Subcutaneous adipose tissue (tissue), 4 donors: ENCODE measurements around the gene ADH1C. TPM values are rescaled to one million over a fixed set of nuclear protein-coding genes. Genes with fewer than 3 reads are reported as not detected.

Experiments
- CTCF ChIP-seq: fragments of 450-650 bp; IDR thresholded peaks from one replicate; pipeline ENCODE4 v1.5.1; 2016; ENCODE audit warnings: low read depth, mild to moderate bottlenecking, control low read depth, antibody characterized with exemption, moderate library complexity
- total RNA-seq, 4 donors: library from RNA; depleted of rRNA; stranded (reverse); fragments of >200 nt; gene quantifications; one replicate each; pipeline ENCODE4 v1.1.0, GENCODE V29; 2016

ADH1C gene
- 10 to 100 TPM; 21.3 to 51.7 (median 24.4) TPM for total RNA-seq

DNA sequence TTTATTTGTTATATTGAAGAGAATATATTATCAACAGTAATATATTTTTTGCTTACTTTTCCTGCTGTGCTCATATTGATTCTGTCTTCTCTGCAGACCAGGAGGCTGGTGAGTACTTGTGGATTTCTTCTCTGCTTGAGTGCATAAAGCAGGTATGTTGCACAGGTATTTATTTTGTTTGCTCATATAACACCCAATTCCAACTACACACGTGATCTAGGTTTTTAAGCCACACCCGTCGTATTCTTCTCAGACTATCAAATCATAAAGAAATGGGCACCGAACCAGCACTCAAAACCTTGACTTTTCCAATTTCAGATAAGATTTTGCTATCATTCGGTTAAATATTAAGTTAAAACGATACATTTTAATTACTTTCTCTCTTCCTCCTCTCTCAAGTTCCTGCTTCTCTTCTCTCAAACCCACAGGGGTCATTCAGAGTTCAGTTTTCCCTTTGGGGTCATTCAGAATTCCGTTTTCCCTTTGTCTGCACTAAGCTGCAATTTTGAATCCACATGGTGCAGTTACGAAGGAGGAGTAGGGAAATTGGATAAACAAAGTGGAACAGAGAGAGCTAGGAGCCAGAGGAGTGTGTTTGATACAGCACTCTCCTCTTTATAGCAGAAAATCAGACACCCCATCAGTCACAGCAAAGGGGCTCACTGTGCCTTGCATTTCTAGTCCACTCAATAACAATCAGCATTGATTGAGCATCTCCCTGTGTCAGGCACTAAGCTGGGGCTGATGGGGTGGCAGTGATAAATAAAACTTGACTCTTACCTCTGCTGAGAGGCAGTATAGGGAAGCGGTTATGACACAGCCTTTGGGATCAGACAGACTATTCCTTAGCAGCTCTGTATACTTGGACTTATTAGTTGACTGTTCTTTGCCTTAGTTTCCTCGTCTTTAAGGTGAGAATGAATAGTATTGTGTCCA is at the start of gene ADH1C:
Gene ADH1C (minus strand): TSS at position 145 of the 936 bp plus-strand sequence. CDS start 71 bp downstream, at position 74.
- TF ChIP-seq CTCF = no peak

DNA sequence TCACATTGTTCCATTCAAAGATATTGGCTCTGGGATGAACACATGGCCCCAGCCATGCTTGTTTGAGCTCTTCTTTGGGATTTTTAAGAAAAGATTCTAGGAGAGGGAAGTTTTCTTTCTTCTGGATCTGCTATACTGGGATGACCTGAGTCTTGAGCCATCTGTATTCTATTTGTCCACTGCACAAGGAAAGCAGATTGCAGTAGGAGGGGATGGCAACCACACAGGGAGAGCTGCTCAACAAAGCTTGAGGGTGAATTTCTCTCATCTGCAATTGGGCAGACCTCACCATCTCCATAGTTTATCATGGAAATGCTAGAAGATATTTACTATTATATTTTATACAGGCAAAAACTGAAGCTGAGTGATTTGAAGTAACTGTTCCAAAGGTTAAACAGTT is 48.3 kb upstream of the ADH1C start:
- no peak for TF ChIP-seq CTCF

DNA sequence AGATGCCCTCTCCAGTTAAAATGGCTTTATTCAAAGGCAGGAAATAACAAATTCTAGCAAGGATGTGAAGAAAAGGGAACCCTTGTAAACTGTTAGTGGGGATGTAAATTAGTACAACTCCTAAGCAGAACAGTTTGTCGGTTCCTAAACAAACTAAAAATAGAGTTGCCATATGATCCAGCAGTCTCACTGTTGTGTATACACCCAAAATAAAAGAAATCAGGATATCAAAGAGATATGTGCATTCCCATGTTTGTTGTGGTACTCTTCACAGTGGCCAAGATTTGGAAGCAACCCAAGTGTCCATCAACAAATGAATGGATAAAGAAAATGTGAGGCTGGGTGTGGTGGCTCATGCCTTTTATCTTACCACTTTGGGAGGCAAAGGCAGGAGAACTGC is 46.5 kb upstream of the ADH1C start:
- TF ChIP-seq CTCF = no peak

DNA sequence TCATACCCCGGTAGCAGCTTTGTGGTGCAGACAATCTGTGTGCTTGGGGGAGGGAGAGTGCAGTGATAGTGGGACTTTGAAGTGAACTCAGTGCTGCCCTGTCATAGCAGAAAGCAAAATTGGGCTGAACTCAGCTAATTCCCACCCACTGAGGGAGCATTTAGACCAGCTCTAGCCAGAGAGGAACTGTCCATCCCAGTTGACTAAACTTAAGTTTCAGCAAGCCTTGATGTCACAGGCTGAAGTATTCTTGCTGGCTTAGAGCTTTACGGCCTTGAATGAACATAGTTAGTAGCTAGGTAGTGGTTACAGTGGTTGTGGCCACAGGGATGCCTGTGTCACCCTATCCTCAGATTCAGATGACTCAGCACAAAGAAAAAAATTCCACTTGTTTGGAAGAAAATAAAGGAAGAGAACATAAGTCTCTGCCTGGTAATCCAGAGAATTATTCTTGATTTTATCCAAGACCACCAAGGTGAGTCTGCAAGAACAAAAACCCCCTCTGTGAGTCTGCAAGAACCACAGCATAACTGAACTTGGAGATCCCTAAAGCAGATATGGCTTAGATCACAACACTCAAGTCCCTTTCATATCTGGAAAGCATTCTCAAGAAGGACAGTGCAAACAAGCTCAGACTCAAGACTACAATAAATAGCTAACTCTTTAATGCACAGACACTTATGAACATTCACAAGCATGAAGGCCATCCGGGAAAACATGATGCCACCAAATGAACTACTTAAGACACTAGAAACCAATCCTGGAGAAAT is 43.2 kb upstream of the ADH1C start:
- no peak for TF ChIP-seq CTCF

DNA sequence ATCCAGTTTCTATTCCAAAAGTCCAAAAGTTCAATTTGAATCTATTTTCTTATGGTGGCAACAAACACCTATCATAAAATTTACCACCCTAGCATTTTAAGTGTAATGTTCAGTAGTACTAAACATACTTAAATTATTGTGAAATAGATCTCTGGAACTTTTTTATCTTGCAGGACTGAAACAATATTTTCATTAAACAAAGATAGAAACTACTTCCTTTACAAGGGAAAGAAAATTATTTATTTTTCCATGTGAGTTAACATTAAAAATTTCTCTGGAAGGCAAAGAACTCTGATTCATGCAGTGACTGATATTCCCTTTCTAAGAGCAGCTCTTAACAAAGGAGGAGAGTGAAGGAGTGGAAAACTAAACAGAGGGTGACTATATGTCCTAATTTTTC is 42.4 kb upstream of the ADH1C start:
- TF ChIP-seq CTCF = no peak

DNA sequence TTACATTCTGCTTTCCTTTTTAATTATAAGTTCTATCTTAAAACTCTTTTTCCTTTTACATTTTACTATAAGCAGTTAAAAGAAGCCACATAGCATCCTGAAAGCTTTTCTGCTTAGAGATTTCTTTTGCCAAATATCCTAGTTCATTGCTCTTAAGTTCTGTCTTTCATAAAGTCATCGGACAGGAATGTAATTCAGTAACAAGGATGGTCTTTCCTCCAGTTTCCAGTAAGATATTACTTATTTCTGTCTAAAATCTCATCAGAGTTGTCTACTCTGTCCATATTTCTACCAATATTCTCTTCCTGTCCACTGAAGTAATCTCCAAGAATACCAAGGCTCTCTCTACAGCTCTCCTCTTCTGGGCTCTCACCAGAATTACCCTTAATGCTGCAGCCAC is 37.5 kb upstream of the ADH1C start:
- no peak for TF ChIP-seq CTCF

- no peak for TF ChIP-seq CTCF
These were observed 37.1 kb upstream of the ADH1C start for GRCh38 chr4:99389606-99390005.
